HepG2 (cell line): Measurements from ENCODE around the gene TPH1. TPM values are rescaled to one million over a fixed set of nuclear protein-coding genes. Genes with fewer than 3 reads are reported as not detected.

Source experiments
- ATAC-seq: fragments of 200-7000 bp; cut with Tn5 transposase; 3 replicates; pipeline ENCODE4 v1.9.1; 2020; ENCODE audit warnings: mild to moderate bottlenecking, moderate library complexity
- BruUV-seq: library from RNA; stranded (reverse); fragments of 400-500 nt; replicated peaks from 2 replicates; lab custom pipeline; 2021; lab: Mats Ljungman, UMichigan
- CTCF ChIA-PET: fragments of 300-600 bp; formaldehyde crosslinking; extraction: SDS; loops from one replicate; lab custom pipeline; 2021; ENCODE audit warnings: low total read pairs, inconsistent platforms, low intra/inter-chr PET ratio; lab: Yijun Ruan, JAX
- POLR2A ChIA-PET: fragments of 350-600 bp; sonication (Branson Sonifier 250); formaldehyde crosslinking; loops from one replicate; lab custom pipeline; 2020; ENCODE audit warnings: antibody characterized with exemption, inconsistent platforms; lab: Yijun Ruan, JAX
- DNase-seq: peaks from one replicate; pipeline ENCODE4 v3.0.0-alpha.2; 2015; ENCODE audit warnings: low spot score
- FAIRE-seq: peaks from 3 replicates; lab custom pipeline; 2011; peaks lifted over from hg19 to GRCh38; lab: Jason Lieb, UNC
- H2AFZ ChIP-seq: one replicate; pipeline ENCODE4 v1.6.1; 2011; ENCODE audit warnings: low read length, inconsistent platforms
- H3K27ac ChIP-seq: fragments of 300-600 bp; 3 replicates; pipeline ENCODE4 v1.8.0; 2011; ENCODE audit warnings: mixed run types, mild to moderate bottlenecking, mixed read lengths, low read length, inconsistent platforms; ENCODE audit not compliant: insufficient read depth; ENCODE audit errors: extremely low read length
- H3K27me3 ChIP-seq, 2 experiments: fragments of 200-600 bp in 1 of 2; 2 replicates in 1 of 2; 3 replicates in 1 of 2; pipeline versions ENCODE4 v1.6.0 to v1.8.0; 2011; ENCODE audit warnings: low read length in 2 of 2, mild to moderate bottlenecking in 2 of 2, moderate library complexity in 2 of 2, inconsistent platforms in 1 of 2; ENCODE audit not compliant: insufficient read depth in 2 of 2, control insufficient read depth in 1 of 2
- H3K36me3 ChIP-seq, 2 experiments: fragments of 200-600 bp in 1 of 2; replicated peaks in 1 of 2; 2 replicates in 1 of 2; 3 replicates in 1 of 2; pipeline versions ENCODE4 v1.5.1 to v1.8.0; 2011; ENCODE audit warnings: low read length in 2 of 2, inconsistent platforms in 1 of 2; ENCODE audit not compliant: insufficient read depth in 2 of 2, control insufficient read depth in 1 of 2
- H3K4me1 ChIP-seq: 2 replicates; pipeline ENCODE4 v1.5.1; 2012; ENCODE audit warnings: low read length, inconsistent platforms; ENCODE audit not compliant: insufficient read depth
- H3K4me2 ChIP-seq: 2 replicates; pipeline ENCODE4 v1.6.0; 2011; ENCODE audit warnings: low read depth, low read length, inconsistent platforms
- H3K4me3 ChIP-seq, 3 experiments: fragments of 200-600 bp in 1 of 3; sonication (generic), shearing (Covaris generic) in 1 of 3; replicated peaks in 1 of 3; 2 replicates each; pipeline ENCODE4 v1.5.1; 2011 to 2016; ENCODE audit warnings: low read length in 3 of 3, inconsistent platforms in 2 of 3, low read depth in 2 of 3, mild to moderate bottlenecking in 2 of 3, control low read depth in 1 of 3, mixed read lengths in 1 of 3; ENCODE audit not compliant: insufficient read depth in 1 of 3
- H3K79me2 ChIP-seq: one replicate; pipeline ENCODE4 v1.6.1; 2011; ENCODE audit warnings: low read length, inconsistent platforms; ENCODE audit not compliant: insufficient read depth
- H3K9ac ChIP-seq: 2 replicates; pipeline ENCODE4 v1.6.0; 2011; ENCODE audit warnings: mild to moderate bottlenecking, low read depth, low read length, inconsistent platforms; ENCODE audit not compliant: insufficient read depth
- H3K9me3 ChIP-seq: 2 replicates; pipeline ENCODE4 v1.5.1; 2012; ENCODE audit warnings: mild to moderate bottlenecking, low read length
- H4K20me1 ChIP-seq: 2 replicates; pipeline ENCODE4 v1.6.0; 2011; ENCODE audit warnings: inconsistent platforms, mild to moderate bottlenecking, low read length, moderate library complexity; ENCODE audit not compliant: insufficient read depth
- PHF20 ChIP-seq: sonication (generic); formaldehyde crosslinking; IDR thresholded peaks from 2 replicates; pipeline ENCODE4 v1.5.0; 2020; ENCODE audit warnings: mild to moderate bottlenecking, missing genetic modification reagents
- PHF21A ChIP-seq: sonication (generic); formaldehyde crosslinking; IDR thresholded peaks from 2 replicates; pipeline ENCODE4 v1.5.0; 2020; ENCODE audit warnings: mild to moderate bottlenecking, missing genetic modification reagents
- SP140L ChIP-seq: sonication (generic); formaldehyde crosslinking; IDR thresholded peaks from 2 replicates; pipeline ENCODE4 v1.4.0; 2020; ENCODE audit warnings: missing genetic modification reagents, borderline replicate concordance
- ZBTB25 ChIP-seq: IDR thresholded peaks from 2 replicates; pipeline ENCODE4 v1.6.1; 2018; ENCODE audit warnings: missing genetic modification reagents
- ZFP91 ChIP-seq: sonication (generic); formaldehyde crosslinking; IDR thresholded peaks from 2 replicates; pipeline ENCODE4 v1.9.0; 2022; ENCODE audit warnings: missing genetic modification reagents, mild to moderate bottlenecking, borderline replicate concordance
- ZMYM4 ChIP-seq: sonication (generic); formaldehyde crosslinking; IDR thresholded peaks from 2 replicates; pipeline ENCODE4 v1.8.1; 2023; ENCODE audit warnings: mild to moderate bottlenecking, missing genetic modification reagents
- ZNF18 ChIP-seq: sonication (generic); formaldehyde crosslinking; IDR thresholded peaks from 2 replicates; pipeline ENCODE4 v1.8.0; 2022; ENCODE audit warnings: mild to moderate bottlenecking, missing genetic modification reagents; ENCODE audit not compliant: insufficient replicate concordance
- ZNF30 ChIP-seq: sonication (generic); formaldehyde crosslinking; IDR thresholded peaks from 2 replicates; pipeline ENCODE4 v1.5.0; 2020; ENCODE audit warnings: mild to moderate bottlenecking, missing genetic modification reagents
- ZNF333 ChIP-seq: sonication (generic); formaldehyde crosslinking; IDR thresholded peaks from 2 replicates; pipeline ENCODE4 v1.4.0; 2020; ENCODE audit warnings: mild to moderate bottlenecking, missing genetic modification reagents, borderline replicate concordance
- ZNF512B ChIP-seq: sonication (generic); formaldehyde crosslinking; IDR thresholded peaks from 2 replicates; pipeline ENCODE4 v1.5.1; 2020; ENCODE audit warnings: missing genetic modification reagents, mild to moderate bottlenecking, borderline replicate concordance
- WGBS: methylation state at CpG from one replicate; pipeline ENCODE4 v1.1.6; 2017; ENCODE audit warnings: low lambda C conversion rate; 5-methylcytosine and 5-hydroxymethylcytosine counted together
- in situ Hi-C: cut with HindIII; loops from 2 replicates; pipeline ENCODE4 v1.10.0; 2017; ENCODE audit warnings: low pct_unique_long_range_greater_than_20kb; ENCODE audit not compliant: extremely low pct_ligation_motif_present
- intact Hi-C: fragments of 100-400 bp; cut with micrococcal nuclease; formaldehyde crosslinking; loops from one replicate; pipeline ENCODE4 v1.10.0; 2022; ENCODE audit not compliant: unreplicated experiment
- polyA plus RNA-seq, 8 experiments: library from polyadenylated mRNA; depleted of rRNA in 3 of 8; stranded (reverse) in 7 of 8; unstranded in 1 of 8; fragments of >200 nt; fragmentation: Illumina TruSeq in 4 of 8; extraction: Trizol in 4 of 8; gene quantifications; 2 replicates each; pipeline versions ENCODE4 v1.2.1 to v1.2.3, GENCODE V29; 2011 to 2016; ENCODE audit warnings: low read depth in 4 of 8, missing spikeins in 1 of 8, mixed read lengths in 1 of 8; ENCODE audit not compliant: insufficient read depth in 1 of 8
- total RNA-seq, 5 experiments: library from RNA; depleted of rRNA; stranded (reverse); fragments of >200 nt; fragmentation: Illumina TruSeq; extraction: Trizol; gene quantifications; 2 replicates each; pipeline ENCODE4 v1.2.3, GENCODE V29; 2016; ENCODE audit warnings: low read depth in 1 of 5

TPH1 gene
- total and polyA plus RNA-seq, 2 of the 13 experiments (the other 11 are each of a cell fraction or from before 2014, with no cell fraction given): 0.26 to 0.53 TPM

- H3K27me3 ChIP-seq: no peaks in the 10 kb centered on the region
- no peaks in the 10 kb centered on the region for H4K20me1 ChIP-seq
- ATAC-seq (no peak), FAIRE-seq (no peak), DNase-seq (no peak)
- in situ Hi-C loops: no loop called here
- ChIA-PET CTCF (no interaction called here), POLR2A (no interaction called here)
- no peak overlapping the region for H3K27ac ChIP-seq
- no peak overlapping the region for H3K9ac ChIP-seq
- H3K4me2 ChIP-seq: no peak overlapping the region
- no peak overlapping the region for H3K4me3 ChIP-seq
- no peaks in the 10 kb centered on the region for H3K9me3 ChIP-seq
- no TSS peak for BruUV-seq
- 100% methylated on average over 1 of the region's 1 CpG for WGBS
- H3K79me2 ChIP-seq: no peaks in the 10 kb centered on the region
- TF ChIP-seq PHF21A (CRISPR knock-in tag) (no peak), ZFP91 (CRISPR knock-in tag) (no peak), PHF20 (CRISPR knock-in tag) (no peak), ZNF18 (CRISPR knock-in tag) (no peak), SP140L (CRISPR knock-in tag) (no peak), ZNF30 (no peak), ZMYM4 (CRISPR knock-in tag) (no peak), ZNF512B (no peak), ZBTB25 (CRISPR knock-in tag) (no peak), ZNF333 (CRISPR knock-in tag) (no peak)
- peaks cover 5% of the 10 kb centered on the region; the same call in 1 of the 2 replicates for H3K4me1 ChIP-seq
- H2AFZ ChIP-seq: no peak overlapping the region
- H3K36me3 ChIP-seq: no peaks in the 10 kb centered on the region
- intact Hi-C loops: no loop called here
These were observed 23.6 kb downstream of the TPH1 start for GRCh38 chr11:18022419-18022818.
